ENCODE measurements around the gene TRIM7. TPM values are rescaled to one million over a fixed set of nuclear protein-coding genes. Genes with fewer than 3 reads are reported as not detected.

The TRIM7 gene
- total and polyA plus RNA-seq, 2 of the 4 experiments (the other 2 are of a cell fraction), result 0.54 to 1.0 TPM

DNA sequence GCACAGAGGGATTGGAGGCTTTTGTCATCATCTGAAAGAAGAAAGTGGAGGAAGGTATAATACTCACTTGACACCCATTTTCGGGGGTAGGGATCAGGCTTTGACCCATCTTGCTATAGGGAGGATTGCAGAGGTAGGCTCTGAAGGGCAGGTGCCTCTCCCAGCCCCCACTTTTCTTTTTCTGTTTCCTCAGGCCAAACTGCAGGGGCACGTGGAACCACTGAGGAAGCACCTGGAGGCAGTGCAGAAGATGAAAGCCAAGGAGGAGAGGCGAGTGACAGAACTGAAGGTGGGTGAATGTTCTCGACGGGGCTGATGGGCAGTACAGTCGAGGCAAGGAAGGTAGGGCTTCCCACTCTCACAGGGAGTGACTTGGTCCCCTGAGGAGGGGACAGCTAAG, 25.6 kb upstream of the TRIM7 start:
- no peak for ATAC-seq (ENCODE audit: low read depth)
- POLR2A ChIA-PET (ENCODE audit: unreplicated experiment), result no interaction called here

More for the DNA sequence above, 25.6 kb upstream of the TRIM7 start:
- no peak overlapping the region for H3K23ac ChIP-seq (ENCODE audit: low read depth, low read length)
- 100% methylated on average over 1 of the region's 6 CpGs; no CpG with 5 or more reads in 1 of the 2 experiments for WGBS, 2 experiments (ENCODE audit: extremely low coverage in 2 of 2, insufficient read length in 1 of 2)
- no peak overlapping the region for H3K18ac ChIP-seq (ENCODE audit: low read depth, low read length)
- H2BK120ac ChIP-seq (ENCODE audit: low read depth, low read length), result no peak overlapping the region
- BruUV-seq (replicated peaks), result no TSS peak
- in situ Hi-C loops (cut with MboI; ENCODE audit: low sequenced_read_pairs), result no loop called here
- no peak overlapping the region for H2AFZ ChIP-seq (replicated peaks; ENCODE audit: low read length, poor library complexity)
- no peak overlapping the region for H3K4ac ChIP-seq (ENCODE audit: low read depth, low read length)
- H3K14ac ChIP-seq (replicated peaks; ENCODE audit: low read depth, low read length), result no peak overlapping the region
- no peaks in the 10 kb centered on the region for H3K27me3 ChIP-seq (ENCODE audit: control insufficient read depth, insufficient read depth, low read length)
- H3K56ac ChIP-seq (ENCODE audit: extremely low read depth, insufficient read depth, low read length), result no peak overlapping the region
- H2BK5ac ChIP-seq (ENCODE audit: low read depth, low read length, poor library complexity, severe bottlenecking), result no peak overlapping the region
- CTCF ChIA-PET, result no interaction called here
- H3K9me3 ChIP-seq (ENCODE audit: control insufficient read depth, insufficient read depth, low read length), result no peaks in the 10 kb centered on the region
- no peak overlapping the region for H2AK5ac ChIP-seq (ENCODE audit: low read depth, low read length)
- no peak overlapping the region for H4K5ac ChIP-seq (ENCODE audit: low read depth, low read length)
- H4K20me1 ChIP-seq (ENCODE audit: insufficient read depth, low read length), result peaks cover 22% of the 10 kb centered on the region
- H2BK15ac ChIP-seq (ENCODE audit: low read depth, low read length), result no peak overlapping the region
- no peak overlapping the region for H3K27ac ChIP-seq (ENCODE audit: insufficient read depth, low read length)
- peaks cover 46% of the 10 kb centered on the region for H3K36me3 ChIP-seq (ENCODE audit: control insufficient read depth, insufficient read depth, low read length)
- DNase-seq, result no peak
- dilution Hi-C loops (cut with HindIII; ENCODE audit: low sequenced_read_pairs, unreplicated experiment), result no loop called here
- H3K9ac ChIP-seq (ENCODE audit: low read depth, low read length), result no peak overlapping the region
- H3K4me1 ChIP-seq (ENCODE audit: control insufficient read depth, insufficient read depth, low read length), result no peaks in the 10 kb centered on the region
- H3K9me1 ChIP-seq (ENCODE audit: insufficient read depth, low read length), result no peaks in the 10 kb centered on the region
- intact Hi-C loops (cut with micrococcal nuclease), result no loop called here
- no peak overlapping the region for H2BK20ac ChIP-seq (ENCODE audit: low read depth, low read length)
- no peak overlapping the region for H3K4me2 ChIP-seq (ENCODE audit: low read depth, low read length)
- H4K91ac ChIP-seq (ENCODE audit: insufficient read depth, low read depth, low read length), result no peak overlapping the region
- H2AK9ac ChIP-seq (replicated peaks; ENCODE audit: low read depth, low read length, poor library complexity), result no peak overlapping the region
- H4K8ac ChIP-seq (ENCODE audit: low read depth in 2 of 2, low read length in 2 of 2), result no peak overlapping the region
- H3K79me1 ChIP-seq (ENCODE audit: low read depth in 1 of 2, low read length in 2 of 2), result peaks cover 11 to 21% of the 10 kb centered on the region in 2 experiments
- no peak overlapping the region for H3K4me3 ChIP-seq (ENCODE audit: insufficient read depth, low read depth, low read length)
- TF ChIP-seq CEBPB (IDR thresholded peaks at IDR 0.05; ENCODE audit: low read depth, low read length), result no peak
- TF ChIP-seq FOS (IDR thresholded peaks at IDR 0.05; ENCODE audit: low read depth, low read length), result no peak
- TF ChIP-seq RCOR1 (IDR thresholded peaks at IDR 0.05; ENCODE audit: insufficient replicate concordance, low read length), result no peak
- no peak for TF ChIP-seq MAFK (IDR thresholded peaks at IDR 0.05; ENCODE audit: low read depth, low read length)
- TF ChIP-seq MXI1 (IDR thresholded peaks at IDR 0.05; ENCODE audit: borderline replicate concordance, low read depth, low read length), result no peak
- no peak for TF ChIP-seq MAZ (IDR thresholded peaks at IDR 0.05; ENCODE audit: borderline replicate concordance, low read depth, low read length)
- no peak for TF ChIP-seq NFE2L2 (IDR thresholded peaks at IDR 0.05; ENCODE audit: low read depth, low read length)
- TF ChIP-seq CHD1 (IDR thresholded peaks at IDR 0.05; ENCODE audit: low read depth, low read length), result no peak
- TF ChIP-seq CTCF (conservative IDR thresholded peaks at IDR 0.05; ENCODE audit: low read depth, low read length), result no peak
- no peak for TF ChIP-seq RFX5 (IDR thresholded peaks at IDR 0.05; ENCODE audit: low read depth, low read length)
- TF ChIP-seq POLR2A (IDR thresholded peaks at IDR 0.05; ENCODE audit: low read depth, low read length), result no peak
- no peak for TF ChIP-seq SMC3 (IDR thresholded peaks at IDR 0.05; ENCODE audit: low read depth, low read length)
- no peak for TF ChIP-seq RAD21 (IDR thresholded peaks at IDR 0.05; ENCODE audit: low read length)
- TF ChIP-seq, protein P1, sequence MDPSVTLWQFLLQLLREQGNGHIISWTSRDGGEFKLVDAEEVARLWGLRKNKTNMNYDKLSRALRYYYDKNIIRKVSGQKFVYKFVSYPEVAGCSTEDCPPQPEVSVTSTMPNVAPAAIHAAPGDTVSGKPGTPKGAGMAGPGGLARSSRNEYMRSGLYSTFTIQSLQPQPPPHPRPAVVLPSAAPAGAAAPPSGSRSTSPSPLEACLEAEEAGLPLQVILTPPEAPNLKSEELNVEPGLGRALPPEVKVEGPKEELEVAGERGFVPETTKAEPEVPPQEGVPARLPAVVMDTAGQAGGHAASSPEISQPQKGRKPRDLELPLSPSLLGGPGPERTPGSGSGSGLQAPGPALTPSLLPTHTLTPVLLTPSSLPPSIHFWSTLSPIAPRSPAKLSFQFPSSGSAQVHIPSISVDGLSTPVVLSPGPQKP (IDR thresholded peaks at IDR 0.05; ENCODE audit: borderline replicate concordance, low read depth, low read length), result no peak
- TF ChIP-seq, protein P2, sequence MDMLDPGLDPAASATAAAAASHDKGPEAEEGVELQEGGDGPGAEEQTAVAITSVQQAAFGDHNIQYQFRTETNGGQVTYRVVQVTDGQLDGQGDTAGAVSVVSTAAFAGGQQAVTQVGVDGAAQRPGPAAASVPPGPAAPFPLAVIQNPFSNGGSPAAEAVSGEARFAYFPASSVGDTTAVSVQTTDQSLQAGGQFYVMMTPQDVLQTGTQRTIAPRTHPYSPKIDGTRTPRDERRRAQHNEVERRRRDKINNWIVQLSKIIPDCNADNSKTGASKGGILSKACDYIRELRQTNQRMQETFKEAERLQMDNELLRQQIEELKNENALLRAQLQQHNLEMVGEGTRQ (IDR thresholded peaks at IDR 0.05; ENCODE audit: low read depth, low read length), result no peak
- no peak for TF ChIP-seq BHLHE40 (IDR thresholded peaks at IDR 0.05; ENCODE audit: low read depth, low read length)

Measured in IMR-90 (cell line).